Measurements from ENCODE around the gene MICB. TPM values are rescaled to one million over a fixed set of nuclear protein-coding genes. Genes with fewer than 3 reads are reported as not detected.
"Not testable (repeated sequence)": the region's sequence is repeated elsewhere in the genome, so short reads cannot be mapped to it uniquely, and the experiment has no call there.

Gene MICB
- polyA plus RNA-seq, 3 donors from 2014 or later: 7.4 to 15.2 (median 10.3) TPM

DNA sequence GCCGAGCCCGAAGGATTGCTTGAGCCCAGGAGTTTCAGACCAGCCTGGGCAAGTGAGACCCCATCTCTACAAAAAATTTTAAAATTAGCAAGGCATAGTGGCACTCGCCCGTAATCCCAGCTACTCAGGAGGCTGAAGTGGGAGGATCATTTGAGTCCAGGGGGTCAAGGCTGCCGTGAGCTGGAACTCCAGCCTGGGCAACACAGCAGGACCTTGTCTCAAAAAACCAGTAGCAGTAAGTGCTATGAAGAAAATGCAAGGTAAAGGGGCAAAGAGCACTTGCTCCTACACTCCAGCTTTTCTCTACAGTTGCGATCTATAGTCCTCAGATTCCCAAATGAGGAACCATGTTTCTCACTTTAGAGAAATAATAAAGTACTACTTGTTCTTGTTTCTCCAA lies 45.7 kb downstream of the MICB start:
- DNase-seq: no peak
- H3K9me3 Mint-ChIP-seq: no peaks in the 10 kb centered on the region
- peaks cover 11 to 16% (median 15%) of the 10 kb centered on the region in 3 donors for H3K36me3 Mint-ChIP-seq
- peaks cover 64 to 66% of the 10 kb centered on the region in 2 donors for H3K4me1 Mint-ChIP-seq
- H3K27me3 Mint-ChIP-seq (ENCODE audit: low read depth in 3 of 3): peaks cover 12 to 22% (median 15%) of the 10 kb centered on the region in 3 donors
- H3K27ac Mint-ChIP-seq: peak overlapping the region in 2 of 6 donors; percentile 94 to 96
- peak overlapping the region in 2 of 5 donors; percentile 0 to 99 for H3K4me3 Mint-ChIP-seq

DNA sequence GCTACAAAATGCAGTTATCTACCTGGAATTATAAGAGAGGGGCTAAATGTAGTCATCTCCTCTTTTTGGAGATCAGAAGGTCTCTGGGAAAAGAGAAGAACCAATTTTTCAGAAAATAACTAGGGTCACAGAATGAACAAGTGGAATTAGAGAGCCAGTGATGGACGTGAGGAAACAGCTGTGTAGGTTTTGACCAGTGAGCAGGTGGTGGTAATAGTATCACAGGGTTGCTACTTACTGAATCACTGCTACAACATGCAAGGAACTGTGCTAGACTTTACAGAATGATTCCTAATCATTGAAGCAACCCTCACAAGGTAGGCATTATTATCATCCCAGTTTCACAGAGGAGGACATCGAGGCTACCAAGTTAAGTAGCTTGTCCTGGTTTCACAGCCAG lies 46.7 kb downstream of the MICB start:
- peak overlapping the region in 1 of 5 donors; percentile 22 for H3K4me3 Mint-ChIP-seq

DNA sequence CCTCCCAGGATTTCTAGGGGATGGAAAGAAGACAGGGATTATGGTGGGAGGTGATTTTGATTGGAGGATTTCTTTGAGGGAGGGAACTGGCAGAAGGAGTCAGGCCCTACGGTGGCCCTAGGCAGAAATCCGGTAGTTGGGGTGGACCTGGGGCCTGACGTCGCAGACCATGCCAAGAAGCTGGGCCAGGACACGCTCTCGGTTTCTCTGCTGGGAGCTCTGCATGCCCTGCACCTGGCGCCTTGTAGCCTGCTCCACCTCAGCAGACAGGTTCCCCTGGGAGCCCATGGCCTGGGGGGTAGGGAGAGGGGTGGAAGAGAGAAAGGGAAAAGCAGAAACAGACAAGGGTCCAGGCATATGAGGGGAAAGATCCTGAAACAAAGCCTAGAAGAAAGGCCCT lies 47.3 kb downstream of the MICB start:
- peak overlapping the region in 1 of 5 donors; percentile 22 for H3K4me3 Mint-ChIP-seq
- H3K27ac Mint-ChIP-seq: no peak overlapping the region
- H3K36me3 Mint-ChIP-seq: peaks cover 2% of the 10 kb centered on the region in 3 donors
- no peak for DNase-seq
- no peaks in the 10 kb centered on the region for H3K9me3 Mint-ChIP-seq
- H3K4me1 Mint-ChIP-seq: peaks cover 51 to 53% of the 10 kb centered on the region in 2 donors
- H3K27me3 Mint-ChIP-seq (ENCODE audit: low read depth in 3 of 3): peaks cover 12 to 19% (median 15%) of the 10 kb centered on the region in 3 donors

More for the DNA sequence above, 46.7 kb downstream of the MICB start:
- Mint-ChIP-seq H3K27me3 (ENCODE audit: low read depth in 3 of 3) (peaks cover 12 to 22% (median 15%) of the 10 kb centered on the region in 3 donors), H3K27ac (peak overlapping the region in 1 of 6 donors; percentile 5), H3K4me1 (peaks cover 57 to 59% of the 10 kb centered on the region in 2 donors), H3K36me3 (peaks cover 7% of the 10 kb centered on the region in 3 donors), H3K9me3 (no peaks in the 10 kb centered on the region)
- DNase-seq: no peak

DNA sequence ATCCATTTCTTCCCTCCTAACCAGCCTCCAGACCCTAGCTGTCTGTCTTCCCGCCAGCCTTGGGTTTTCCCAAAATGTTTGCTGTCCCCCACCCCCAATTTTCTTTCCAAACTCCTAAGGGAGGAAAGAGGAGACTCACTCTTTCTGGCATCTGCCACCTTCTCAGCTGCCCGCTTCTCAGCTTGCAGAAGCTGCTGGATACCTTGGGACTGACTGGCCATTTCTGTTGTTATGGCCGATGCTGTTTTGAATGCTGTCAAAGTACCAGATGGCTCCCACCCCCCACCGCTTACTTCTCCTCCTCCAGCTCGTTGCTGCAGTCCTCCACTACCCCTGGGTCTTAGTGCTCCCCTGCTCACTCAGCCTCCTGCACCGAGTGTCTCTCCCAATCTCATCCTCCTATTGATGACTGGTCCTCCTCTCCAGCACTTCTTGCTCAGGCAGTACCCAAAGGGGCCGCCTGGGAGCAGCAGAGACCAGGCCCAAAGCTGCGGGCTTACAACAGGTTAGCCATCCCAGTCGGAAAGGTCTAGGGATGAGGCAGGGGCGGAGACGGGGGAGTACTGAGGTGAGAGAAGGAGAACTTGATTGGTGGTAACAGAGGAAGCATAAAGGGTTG lies 48.5 kb downstream of the MICB start, which contains the start of gene ATP6V1G2:
TSS of gene ATP6V1G2 (minus strand) at position 270 of the 619 bp plus-strand sequence. CDS start at position 221, 49 bp downstream.
- Mint-ChIP-seq H3K36me3 (peaks cover 0 to 4% (median 0%) of the 10 kb centered on the region in 3 donors), H3K27ac (peak within 1 kb of the TSS; percentile 88 to 99 (median 95)), H3K9me3 (no peaks in the 10 kb centered on the region), H3K27me3 (ENCODE audit: low read depth in 3 of 3) (peaks cover 8 to 13% (median 9%) of the 10 kb centered on the region in 3 donors), H3K4me3 (peak within 1 kb of the TSS; percentile 89 to 93 (median 91)), H3K4me1 (peaks cover 45 to 46% of the 10 kb centered on the region in 2 donors)
- DNase-seq: peak; percentile 72 to 74 (median 73)

DNA sequence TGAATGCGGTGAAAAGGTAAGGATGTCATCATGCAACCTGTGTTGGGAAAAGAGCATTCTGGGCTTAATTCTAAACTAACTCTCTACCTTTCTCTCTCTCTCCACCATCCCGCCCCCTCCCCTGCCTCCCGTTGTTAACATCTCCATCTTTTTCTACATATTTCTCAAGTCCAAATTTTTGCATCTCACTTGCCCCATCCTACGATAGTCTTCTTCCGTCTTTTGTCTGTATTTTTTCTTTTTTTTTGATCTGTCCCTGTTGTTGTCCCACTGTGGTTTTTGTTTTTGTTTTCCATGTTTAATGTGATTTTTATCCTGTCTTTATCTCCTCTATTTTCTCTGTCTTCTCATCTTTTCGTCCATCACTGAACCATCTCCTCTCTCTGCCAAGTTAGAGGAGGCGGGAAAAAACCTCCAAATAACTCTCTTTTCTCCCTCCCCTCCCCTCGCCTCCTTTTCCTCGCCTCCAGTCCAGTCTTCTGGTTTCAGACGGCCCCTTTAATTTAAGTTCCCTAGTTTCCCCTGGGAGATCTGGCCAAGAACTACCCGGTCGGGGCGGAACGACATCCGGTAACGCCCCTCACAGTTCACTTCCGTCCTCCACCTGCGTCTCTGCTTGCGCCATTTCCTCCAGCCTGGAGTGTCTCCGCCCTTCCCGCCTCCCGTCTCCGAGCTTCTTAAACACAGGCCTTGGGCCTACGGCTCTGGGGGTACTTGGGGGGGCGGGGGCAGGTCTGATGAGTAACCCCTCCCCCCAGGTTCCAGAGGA lies 49.2 kb downstream of the MICB start, which contains the start of gene NFKBIL1:
TSS of gene NFKBIL1 (plus strand) at position 651 of the 769 bp plus-strand sequence. CDS start at position 738, 87 bp downstream.
- Mint-ChIP-seq H3K9me3 (no peaks in the 10 kb centered on the region), H3K4me1 (peaks cover 40 to 42% of the 10 kb centered on the region in 2 donors), H3K36me3 (peaks cover 0 to 5% (median 0%) of the 10 kb centered on the region in 3 donors), H3K4me3 (peak within 1 kb of the TSS; percentile 89 to 93 (median 91)), H3K27me3 (ENCODE audit: low read depth in 3 of 3) (peaks cover under 1 to 6% (median 5%) of the 10 kb centered on the region in 3 donors), H3K27ac (peak within 1 kb of the TSS; percentile 88 to 99 (median 95))
- DNase-seq: peak; percentile 84 to 88 (median 87)

DNA sequence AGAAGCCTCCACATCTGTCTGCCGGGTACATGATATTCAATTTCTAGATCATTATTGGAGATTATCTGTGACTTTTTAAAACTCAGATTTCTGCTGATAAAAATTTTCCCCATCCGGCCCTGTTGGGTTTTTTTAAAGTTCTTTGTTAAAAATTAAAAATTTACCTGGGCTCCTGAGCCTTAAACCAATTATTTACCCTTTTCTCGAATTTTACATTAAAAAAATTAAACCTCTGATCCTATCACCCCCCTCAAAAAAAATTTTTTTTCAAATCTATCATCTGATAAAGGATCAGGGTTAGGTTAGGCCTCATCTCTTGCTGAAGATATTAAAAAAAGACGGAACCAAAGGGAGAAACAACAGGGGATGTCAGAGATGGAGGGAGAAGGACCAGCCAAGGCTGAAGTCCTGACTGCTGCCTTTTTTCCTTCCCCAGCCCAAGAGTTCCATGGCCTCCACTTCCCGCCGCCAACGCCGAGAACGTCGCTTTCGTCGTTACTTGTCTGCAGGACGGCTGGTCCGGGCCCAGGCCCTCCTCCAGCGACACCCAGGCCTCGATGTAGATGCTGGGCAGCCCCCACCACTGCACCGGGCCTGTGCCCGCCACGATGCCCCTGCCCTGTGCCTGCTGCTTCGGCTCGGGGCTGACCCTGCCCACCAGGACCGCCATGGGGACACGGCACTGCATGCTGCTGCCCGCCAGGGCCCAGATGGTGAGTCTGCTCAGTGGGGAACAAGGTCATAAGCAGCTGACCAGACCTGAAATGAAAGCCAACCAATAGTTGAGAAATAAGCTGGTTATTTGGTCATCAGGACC lies 50.0 kb downstream of the MICB start:
- H3K36me3 Mint-ChIP-seq: peaks cover 0 to 5% (median 0%) of the 10 kb centered on the region in 3 donors
- H3K27ac Mint-ChIP-seq: peak overlapping the region; percentile 88 to 99 (median 95)

DNA sequence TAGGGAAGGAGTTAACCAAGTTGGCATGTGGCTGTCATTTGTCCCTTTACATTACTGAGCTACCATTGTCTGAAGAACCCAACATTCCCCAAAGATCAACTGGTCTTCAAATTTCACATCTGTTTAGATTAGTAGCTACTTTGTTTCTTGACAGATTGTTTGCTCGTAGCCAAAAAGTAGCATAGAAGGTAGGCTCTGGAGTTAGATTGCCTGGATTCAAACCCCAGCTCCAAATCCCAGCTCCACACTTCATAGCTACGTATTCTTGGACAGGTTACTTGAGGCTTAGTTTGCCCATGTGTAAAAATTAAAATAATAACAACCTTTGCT lies 50.6 kb downstream of the MICB start:
- no peak for DNase-seq
- H3K9me3 Mint-ChIP-seq: no peaks in the 10 kb centered on the region
- H3K27ac Mint-ChIP-seq: peak overlapping the region; percentile 88 to 99 (median 95)
- peak overlapping the region in 2 of 5 donors; percentile 3 to 14 for H3K4me3 Mint-ChIP-seq
- H3K36me3 Mint-ChIP-seq: peaks cover 0 to 5% (median 0%) of the 10 kb centered on the region in 3 donors
- peaks cover 30 to 38% of the 10 kb centered on the region in 2 donors for H3K4me1 Mint-ChIP-seq
- H3K27me3 Mint-ChIP-seq (ENCODE audit: low read depth in 3 of 3): peaks cover 0 to 4% (median 3%) of the 10 kb centered on the region in 3 donors

More for the DNA sequence above, 50.0 kb downstream of the MICB start:
- H3K4me1 Mint-ChIP-seq: peaks cover 34 to 38% of the 10 kb centered on the region in 2 donors
- no peaks in the 10 kb centered on the region for H3K9me3 Mint-ChIP-seq
- H3K27me3 Mint-ChIP-seq (ENCODE audit: low read depth in 3 of 3): peaks cover 0 to 4% (median 3%) of the 10 kb centered on the region in 3 donors
- peak overlapping the region; percentile 89 to 93 (median 91) for H3K4me3 Mint-ChIP-seq
- no peak for DNase-seq

DNA sequence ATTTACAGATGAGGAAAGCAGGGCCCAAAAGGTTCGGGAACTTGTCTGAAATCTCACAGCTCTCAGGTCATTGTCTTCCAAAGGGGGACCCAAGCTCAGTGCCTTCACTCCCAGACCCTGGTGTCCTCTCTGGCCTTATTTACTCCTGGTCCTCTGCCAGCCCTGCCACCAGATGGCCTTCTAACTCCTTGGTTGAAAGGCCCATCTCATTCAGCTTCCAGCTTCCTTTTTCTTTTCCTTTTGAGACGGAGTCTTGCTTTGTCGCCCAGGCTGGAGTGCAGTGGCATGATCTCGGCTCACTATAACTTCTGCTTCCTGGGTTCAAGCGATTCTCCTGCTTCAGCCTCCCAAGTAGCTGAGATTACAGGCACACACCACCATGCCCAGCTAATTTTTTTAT lies 53.4 kb downstream of the MICB start:
- peaks cover 31 to 40% of the 10 kb centered on the region in 2 donors for H3K4me1 Mint-ChIP-seq
- H3K9me3 Mint-ChIP-seq; H3K27me3 Mint-ChIP-seq (ENCODE audit: low read depth in 3 of 3); H3K36me3 Mint-ChIP-seq: not testable (repeated sequence)
- DNase-seq: peak; percentile 70 to 77 (median 73)
- H3K4me3 Mint-ChIP-seq: peak overlapping the region; percentile 43 to 72 (median 61)
- peak overlapping the region; percentile 70 to 92 (median 84) for H3K27ac Mint-ChIP-seq

DNA sequence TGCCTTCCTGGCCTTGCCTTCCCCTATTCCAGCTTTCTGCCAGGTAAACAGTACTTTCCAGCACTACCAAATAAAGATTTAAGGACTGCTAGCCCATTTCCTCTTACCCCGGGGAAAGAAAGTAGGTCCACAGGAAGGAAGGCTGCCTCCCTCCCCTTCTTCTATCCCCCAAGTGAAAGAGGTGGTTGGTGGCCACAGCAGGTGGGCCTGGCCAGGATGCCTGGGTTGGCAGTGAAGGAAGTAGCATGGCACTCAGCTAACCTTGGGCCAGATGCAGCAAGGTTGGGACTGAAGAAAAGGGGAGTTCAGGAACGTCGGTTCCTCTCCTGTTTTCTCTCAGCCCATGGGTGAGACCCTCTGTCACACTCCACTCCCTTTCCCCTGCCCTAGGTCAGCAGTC lies 58.4 kb downstream of the MICB start:
- Mint-ChIP-seq H3K27ac (peak overlapping the region in 3 of 6 donors; percentile 12 to 45 (median 30)), H3K4me1 (peaks cover 55 to 57% of the 10 kb centered on the region in 2 donors), H3K36me3 (peaks cover 0 to 7% (median 5%) of the 10 kb centered on the region in 3 donors), H3K27me3 (ENCODE audit: low read depth in 3 of 3) (peaks cover 4 to 19% (median 8%) of the 10 kb centered on the region in 3 donors), H3K4me3 (peak overlapping the region in 1 of 5 donors; percentile 35), H3K9me3 (no peaks in the 10 kb centered on the region)
- no peak for DNase-seq

DNA sequence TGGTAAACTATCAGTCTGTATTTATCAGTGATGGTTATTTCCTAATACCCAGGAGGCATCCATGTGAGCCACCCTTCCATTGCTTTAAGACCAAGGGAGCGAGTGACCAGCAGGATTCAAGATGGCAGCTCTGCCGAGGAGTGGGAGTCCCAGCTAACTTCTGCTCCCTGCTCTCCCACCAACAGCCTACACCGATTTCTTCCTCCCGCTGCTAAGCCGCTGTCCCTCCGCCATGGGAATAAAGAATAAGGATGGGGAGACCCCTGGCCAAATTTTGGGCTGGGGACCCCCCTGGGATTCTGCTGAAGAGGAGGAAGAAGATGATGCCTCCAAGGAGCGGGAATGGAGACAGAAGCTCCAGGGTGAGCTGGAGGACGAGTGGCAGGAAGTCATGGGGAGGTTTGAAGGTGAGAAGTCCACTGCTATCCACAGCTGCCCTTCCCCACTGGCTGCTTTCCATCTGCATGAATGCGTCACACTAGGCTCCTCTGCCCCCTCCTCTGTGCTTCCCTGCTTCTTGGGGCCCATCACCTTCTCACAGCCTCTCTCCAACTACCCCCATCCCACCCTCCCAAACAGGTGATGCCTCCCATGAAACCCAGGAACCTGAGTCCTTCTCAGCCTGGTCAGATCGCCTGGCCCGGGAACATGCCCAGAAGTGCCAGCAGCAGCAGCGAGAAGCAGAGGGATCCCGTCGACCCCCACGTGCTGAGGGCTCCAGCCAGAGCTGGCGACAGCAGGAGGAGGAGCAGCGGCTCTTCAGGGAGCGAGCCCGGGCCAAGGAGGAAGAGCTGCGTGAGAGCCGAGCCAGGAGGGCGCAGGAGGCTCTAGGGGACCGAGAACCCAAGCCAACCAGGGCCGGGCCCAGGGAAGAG lies 59.7 kb downstream of the MICB start:
- H3K27me3 Mint-ChIP-seq (ENCODE audit: low read depth in 3 of 3): peaks cover 2 to 19% (median 8%) of the 10 kb centered on the region in 3 donors
- H3K4me1 Mint-ChIP-seq: peaks cover 58 to 63% of the 10 kb centered on the region in 2 donors
- H3K4me3 Mint-ChIP-seq: peak overlapping the region; percentile 27 to 94 (median 68)
- peak overlapping the region in 5 of 6 donors; percentile 51 to 96 (median 59) for H3K27ac Mint-ChIP-seq
- no peaks in the 10 kb centered on the region for H3K9me3 Mint-ChIP-seq
- no peak for DNase-seq
- H3K36me3 Mint-ChIP-seq: peaks cover 0 to 7% (median 3%) of the 10 kb centered on the region in 3 donors

DNA sequence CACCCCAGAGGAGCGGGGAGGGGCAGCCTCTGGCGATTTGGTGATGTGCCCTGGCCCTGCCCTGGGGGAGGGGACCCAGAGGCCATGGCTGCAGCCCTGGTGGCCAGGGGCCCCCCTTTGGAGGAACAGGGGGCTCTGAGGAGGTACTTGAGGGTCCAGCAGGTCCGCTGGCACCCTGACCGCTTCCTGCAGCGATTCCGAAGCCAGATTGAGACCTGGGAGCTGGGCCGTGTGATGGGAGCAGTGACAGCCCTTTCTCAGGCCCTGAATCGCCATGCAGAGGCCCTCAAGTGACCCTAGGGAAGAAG lies 60.3 kb downstream of the MICB start:
- H3K9me3 Mint-ChIP-seq: no peaks in the 10 kb centered on the region
- peak overlapping the region; percentile 77 to 94 (median 83) for H3K4me3 Mint-ChIP-seq
- peaks cover 2 to 19% (median 8%) of the 10 kb centered on the region in 3 donors for H3K27me3 Mint-ChIP-seq (ENCODE audit: low read depth in 3 of 3)
- no peak for DNase-seq
- H3K36me3 Mint-ChIP-seq: peaks cover 3 to 10% (median 4%) of the 10 kb centered on the region in 3 donors
- peak overlapping the region; percentile 91 to 97 (median 95) for H3K27ac Mint-ChIP-seq
- H3K4me1 Mint-ChIP-seq: peaks cover 61 to 67% of the 10 kb centered on the region in 2 donors

All from immature natural killer cell (primary cell).